ENCODE results near the gene BCORL1. TPM values are rescaled to one million over a fixed set of nuclear protein-coding genes. Genes with fewer than 3 reads are reported as not detected.
A peak's percentile ranks its signal among the peaks of the same experiment; 100 is the strongest.

Gene BCORL1
- total RNA-seq, 1 donor from 2014 or later: 10.3 TPM

DNA sequence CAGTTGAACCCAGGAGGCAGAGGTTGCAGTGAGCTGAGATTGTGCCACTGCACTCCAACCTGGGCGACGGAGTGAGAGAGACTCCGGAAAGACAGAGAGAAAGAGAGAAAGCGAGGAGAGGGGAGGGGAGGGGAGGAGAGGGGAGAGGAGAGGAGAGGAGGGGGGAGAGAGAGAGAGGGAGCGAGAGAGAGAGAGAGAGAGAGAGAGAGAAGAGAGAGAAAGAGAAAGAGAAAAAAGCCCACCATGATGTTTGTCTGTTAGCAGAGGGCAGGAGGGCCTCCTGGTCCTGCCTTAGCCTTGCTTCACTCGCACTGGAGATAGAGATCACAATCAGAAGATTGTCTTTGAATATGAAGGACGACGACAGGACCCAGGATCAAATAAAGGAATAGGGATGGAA, 18.7 kb upstream of the BCORL1 start:
- TF ChIP-seq, protein P1, sequence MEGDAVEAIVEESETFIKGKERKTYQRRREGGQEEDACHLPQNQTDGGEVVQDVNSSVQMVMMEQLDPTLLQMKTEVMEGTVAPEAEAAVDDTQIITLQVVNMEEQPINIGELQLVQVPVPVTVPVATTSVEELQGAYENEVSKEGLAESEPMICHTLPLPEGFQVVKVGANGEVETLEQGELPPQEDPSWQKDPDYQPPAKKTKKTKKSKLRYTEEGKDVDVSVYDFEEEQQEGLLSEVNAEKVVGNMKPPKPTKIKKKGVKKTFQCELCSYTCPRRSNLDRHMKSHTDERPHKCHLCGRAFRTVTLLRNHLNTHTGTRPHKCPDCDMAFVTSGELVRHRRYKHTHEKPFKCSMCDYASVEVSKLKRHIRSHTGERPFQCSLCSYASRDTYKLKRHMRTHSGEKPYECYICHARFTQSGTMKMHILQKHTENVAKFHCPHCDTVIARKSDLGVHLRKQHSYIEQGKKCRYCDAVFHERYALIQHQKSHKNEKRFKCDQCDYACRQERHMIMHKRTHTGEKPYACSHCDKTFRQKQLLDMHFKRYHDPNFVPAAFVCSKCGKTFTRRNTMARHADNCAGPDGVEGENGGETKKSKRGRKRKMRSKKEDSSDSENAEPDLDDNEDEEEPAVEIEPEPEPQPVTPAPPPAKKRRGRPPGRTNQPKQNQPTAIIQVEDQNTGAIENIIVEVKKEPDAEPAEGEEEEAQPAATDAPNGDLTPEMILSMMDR (IDR thresholded peaks at IDR 0.05): no peak
- DNase-seq (ENCODE audit: low spot score in 2 of 2): no peak

DNA sequence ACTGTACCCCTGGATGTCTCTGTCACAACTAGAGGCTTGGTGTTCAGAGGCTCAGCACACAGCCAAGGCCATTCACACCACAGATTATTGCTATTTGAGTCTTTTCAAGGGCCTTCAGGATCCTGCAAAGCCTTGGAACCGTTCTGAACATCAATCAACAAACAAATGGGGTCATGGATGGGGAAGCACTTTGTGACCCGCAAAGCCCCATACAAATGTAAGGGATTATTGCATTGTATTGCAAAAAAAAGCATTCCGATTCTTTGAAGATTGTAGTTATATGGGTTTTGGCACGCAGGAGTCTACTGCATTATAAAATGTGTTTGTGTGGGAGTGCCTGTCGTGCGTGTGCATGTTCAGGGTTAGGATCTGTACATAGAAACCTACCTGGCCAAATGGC, 17.3 kb upstream of the BCORL1 start:
- intact Hi-C loops (cut with DNase I): no loop called here
- no peak for DNase-seq (ENCODE audit: low spot score in 2 of 2)
- no peaks in the 10 kb centered on the region for H3K4me1 ChIP-seq
- TF ChIP-seq, protein P1 (IDR thresholded peaks at IDR 0.05): no peak
- H3K27me3 ChIP-seq: no peaks in the 10 kb centered on the region
- H3K9me3 ChIP-seq: no peaks in the 10 kb centered on the region
- no peaks in the 10 kb centered on the region for H3K36me3 ChIP-seq
- H3K27ac ChIP-seq: no peak overlapping the region
- H3K4me3 ChIP-seq: no peak overlapping the region

More for the DNA sequence above, 18.7 kb upstream of the BCORL1 start:
- H3K36me3 ChIP-seq: no peaks in the 10 kb centered on the region
- H3K27me3 ChIP-seq: no peaks in the 10 kb centered on the region
- H3K9me3 ChIP-seq: no peaks in the 10 kb centered on the region
- intact Hi-C loops (cut with DNase I): no loop called here
- no peak overlapping the region for H3K4me3 ChIP-seq
- no peak overlapping the region for H3K27ac ChIP-seq
- no peaks in the 10 kb centered on the region for H3K4me1 ChIP-seq

DNA sequence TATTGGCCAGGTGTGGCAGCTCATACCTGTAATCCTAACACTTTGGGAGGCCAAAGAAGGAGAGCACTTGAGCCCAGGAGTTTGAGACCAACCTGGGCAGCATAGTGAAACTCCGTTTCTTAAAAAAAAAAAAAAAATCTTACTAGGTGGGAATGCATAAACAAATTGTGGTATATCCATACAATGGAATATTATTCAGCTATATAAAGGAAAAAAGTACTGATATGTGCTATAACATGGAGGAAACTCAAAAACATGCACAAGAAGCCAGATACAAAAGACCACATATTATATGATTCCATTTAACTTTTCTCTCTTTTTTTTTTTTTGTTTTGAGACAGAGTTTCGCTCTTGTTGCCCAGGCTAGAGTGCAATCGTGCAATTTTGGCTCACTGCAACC, 13.5 kb upstream of the BCORL1 start:
- no peak for DNase-seq (ENCODE audit: low spot score in 2 of 2)
- intact Hi-C loops (cut with DNase I): no loop called here
- Histone ChIP-seq H3K4me1 (no peaks in the 10 kb centered on the region), H3K9me3 (no peaks in the 10 kb centered on the region), H3K27ac (no peak overlapping the region), H3K36me3 (no peaks in the 10 kb centered on the region), H3K4me3 (no peak overlapping the region), H3K27me3 (no peaks in the 10 kb centered on the region)
- TF ChIP-seq, protein P1 (IDR thresholded peaks at IDR 0.05): no peak

DNA sequence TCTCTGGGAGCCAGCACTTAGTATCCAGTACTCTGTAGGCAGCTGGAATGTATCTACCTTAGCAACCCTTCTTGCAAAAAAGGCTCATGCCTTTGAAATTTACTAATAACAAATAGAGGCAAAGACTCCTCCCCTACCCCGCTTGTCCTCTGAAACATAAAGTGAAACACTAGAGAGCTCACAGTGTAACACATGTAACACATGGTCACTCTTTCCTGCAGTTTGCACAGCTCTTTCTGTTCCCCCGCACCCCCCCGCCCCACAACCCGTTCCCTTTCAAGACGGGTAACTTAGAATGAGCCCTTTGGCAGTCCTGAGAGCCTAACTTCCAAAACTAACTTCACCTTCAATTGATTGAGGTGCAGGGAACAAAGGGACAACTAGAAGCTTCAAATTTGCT, 6.0 kb upstream of the BCORL1 start:
- no peak overlapping the region for H3K27ac ChIP-seq
- intact Hi-C loops (cut with DNase I): no loop called here
- no peak for DNase-seq (ENCODE audit: low spot score in 2 of 2)
- no peak overlapping the region for H3K4me3 ChIP-seq
- no peaks in the 10 kb centered on the region for H3K36me3 ChIP-seq
- TF ChIP-seq, protein P1 (IDR thresholded peaks at IDR 0.05): no peak
- no peaks in the 10 kb centered on the region for H3K27me3 ChIP-seq
- H3K9me3 ChIP-seq: no peaks in the 10 kb centered on the region
- H3K4me1 ChIP-seq: no peaks in the 10 kb centered on the region

DNA sequence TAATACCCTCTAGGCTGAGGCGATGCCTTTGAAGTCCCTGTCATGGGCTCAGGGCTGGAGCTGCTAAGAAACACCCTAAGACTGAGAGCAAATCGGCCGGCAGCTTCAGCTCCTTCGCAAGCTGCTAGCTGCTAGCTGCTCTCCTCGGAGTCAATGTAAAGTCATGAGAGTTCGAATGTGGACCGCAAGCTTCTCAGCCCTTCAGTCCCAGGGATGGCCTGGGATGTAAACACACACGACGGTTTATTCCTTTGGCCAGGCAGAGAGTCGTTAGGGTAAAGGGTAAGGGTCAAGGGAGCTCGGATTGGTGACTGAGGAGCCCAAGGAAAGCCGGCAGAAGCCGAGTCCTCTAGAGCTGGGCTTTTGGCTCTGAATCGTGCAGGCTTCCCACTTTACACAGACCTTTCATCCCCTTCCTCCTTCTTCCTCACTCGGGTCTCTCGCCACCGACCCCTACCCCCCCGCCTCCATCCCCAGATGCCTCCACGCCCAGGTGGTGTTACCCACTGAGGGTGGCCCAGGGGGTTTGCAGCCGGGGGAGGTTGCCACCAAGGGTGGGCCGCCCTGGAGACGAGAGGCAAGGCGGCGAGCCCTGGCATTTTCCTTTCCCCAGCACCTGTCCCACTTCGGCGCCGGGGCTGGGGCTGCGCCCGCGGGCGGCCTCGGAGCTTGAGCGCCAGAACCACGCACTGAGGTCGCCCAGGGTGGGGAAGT, 3.1 kb upstream of the BCORL1 start:
- H3K27ac ChIP-seq: peak overlapping the region; percentile 73 to 76
- intact Hi-C loops (cut with DNase I): no loop called here

More for the DNA sequence above, 3.1 kb upstream of the BCORL1 start:
- TF ChIP-seq, protein P1 (IDR thresholded peaks at IDR 0.05): no peak
- peak overlapping the region in 1 of 2 donors; percentile 58 for H3K4me3 ChIP-seq
- H3K4me1 ChIP-seq: no peaks in the 10 kb centered on the region
- no peaks in the 10 kb centered on the region for H3K27me3 ChIP-seq
- no peak for DNase-seq (ENCODE audit: low spot score in 2 of 2)
- H3K36me3 ChIP-seq: no peaks in the 10 kb centered on the region
- no peaks in the 10 kb centered on the region for H3K9me3 ChIP-seq

Measured in ascending aorta (tissue), 2 donors.